GM21360 (cell line): ENCODE data around the gene CPNE4.
"Not testable (repeated sequence)": the region's sequence is repeated elsewhere in the genome, so short reads cannot be mapped to it uniquely, and the experiment has no call there.

Experiments
- ATAC-seq: cut with Tn5 transposase; IDR thresholded peaks from one replicate; pipeline ENCODE4 v1.9.1; 2021; ENCODE audit warnings: mild to moderate bottlenecking, moderate library complexity; ENCODE audit not compliant: unreplicated experiment

CPNE4 gene

DNA sequence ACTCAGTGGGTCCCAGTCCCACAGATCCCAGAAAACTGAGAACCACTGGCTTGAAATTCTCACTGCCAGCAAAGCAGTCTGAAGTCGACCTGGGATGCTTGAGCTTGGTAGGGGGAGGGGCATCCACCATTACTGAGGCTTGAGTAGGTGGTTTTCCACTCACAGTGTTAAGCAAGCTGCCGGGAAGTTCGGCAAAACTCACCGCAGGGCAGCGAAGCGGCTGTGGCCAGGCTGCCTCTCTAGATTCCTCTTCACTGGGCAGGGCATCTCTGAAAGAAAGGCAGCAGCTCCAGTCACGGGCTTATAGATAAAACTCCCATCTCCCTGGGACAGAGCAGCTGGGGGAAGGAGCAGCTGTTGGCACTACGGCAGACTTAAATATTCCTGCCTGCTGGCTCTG is 71.4 kb downstream of the CPNE4 start:
- not testable (repeated sequence) for ATAC-seq

DNA sequence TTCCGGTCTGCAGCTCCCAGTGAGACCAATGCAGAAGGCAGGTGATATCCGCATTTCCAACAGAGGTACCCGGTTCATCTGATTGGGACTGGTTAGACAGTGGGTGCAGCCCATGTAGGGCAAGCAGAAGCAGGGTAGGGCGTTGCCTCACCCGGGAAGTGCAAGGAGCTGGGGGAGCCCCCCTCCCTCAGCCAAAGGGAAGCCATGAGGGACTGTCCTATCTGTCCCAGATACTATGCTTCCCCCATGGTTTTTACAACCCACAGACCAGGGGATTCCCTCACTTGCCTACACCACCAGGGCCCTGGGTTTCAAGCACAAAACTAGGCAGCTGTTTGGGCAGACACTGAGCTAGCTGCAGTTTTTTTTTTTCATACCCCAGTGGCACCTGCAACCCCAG is 71.8 kb downstream of the CPNE4 start:
- no peak for ATAC-seq

DNA sequence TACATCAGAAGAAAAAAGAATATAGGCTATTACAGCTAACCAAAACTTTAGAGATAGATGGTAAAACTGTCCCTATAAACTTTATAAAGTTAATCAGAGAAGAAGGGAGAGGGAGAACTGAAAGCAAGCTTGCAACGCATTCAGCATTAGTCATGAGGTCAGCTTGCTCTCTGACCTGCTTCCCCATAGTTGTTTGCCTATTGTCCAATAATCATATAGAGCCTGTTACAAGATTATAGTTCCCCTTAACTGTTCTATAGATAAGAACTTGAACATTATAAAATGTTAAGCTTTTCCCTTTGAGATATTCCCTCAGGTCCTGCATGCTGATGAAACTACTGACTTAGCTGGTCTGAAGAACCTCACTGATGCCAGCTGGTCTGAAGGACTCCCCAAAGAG is 74.5 kb downstream of the CPNE4 start:
- no peak for ATAC-seq

DNA sequence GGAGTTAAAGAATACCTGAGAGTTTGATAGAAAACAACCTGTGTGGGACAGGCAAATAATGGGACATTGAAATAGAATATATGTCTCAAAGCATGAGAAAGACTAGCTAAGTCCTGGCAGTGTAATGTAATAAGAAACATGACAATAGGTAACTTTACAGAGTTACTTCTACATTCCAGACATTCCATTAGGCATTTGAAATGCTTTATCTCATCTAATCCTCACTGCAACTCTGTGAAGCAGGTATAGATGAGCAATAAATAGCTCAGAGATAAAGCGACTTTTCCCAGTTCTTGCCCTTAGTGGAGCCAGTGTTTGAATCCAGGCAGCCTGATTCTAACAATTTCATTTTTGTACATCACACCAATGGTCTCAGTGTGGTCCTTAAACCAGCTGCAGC is 76.8 kb downstream of the CPNE4 start:
- ATAC-seq: no peak

DNA sequence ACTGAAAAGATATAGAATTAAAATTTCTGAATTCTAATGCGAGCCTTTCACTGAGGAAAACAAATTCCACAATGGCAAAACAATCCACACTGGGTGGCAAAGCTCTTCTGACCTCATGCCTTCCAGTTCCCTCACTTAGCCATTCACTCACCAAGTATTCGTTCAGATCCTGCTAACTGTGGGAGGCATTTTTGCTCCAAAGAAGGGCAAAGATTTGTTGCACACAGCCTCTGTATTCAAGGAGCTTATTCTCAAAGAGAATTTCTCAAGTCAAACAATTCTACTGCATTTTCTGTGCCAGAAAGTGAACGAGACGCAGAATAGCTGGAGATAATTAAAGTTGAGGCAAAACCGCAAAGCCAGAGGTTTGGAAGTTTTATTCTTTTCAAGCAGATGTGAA is 77.3 kb downstream of the CPNE4 start:
- ATAC-seq: no peak

DNA sequence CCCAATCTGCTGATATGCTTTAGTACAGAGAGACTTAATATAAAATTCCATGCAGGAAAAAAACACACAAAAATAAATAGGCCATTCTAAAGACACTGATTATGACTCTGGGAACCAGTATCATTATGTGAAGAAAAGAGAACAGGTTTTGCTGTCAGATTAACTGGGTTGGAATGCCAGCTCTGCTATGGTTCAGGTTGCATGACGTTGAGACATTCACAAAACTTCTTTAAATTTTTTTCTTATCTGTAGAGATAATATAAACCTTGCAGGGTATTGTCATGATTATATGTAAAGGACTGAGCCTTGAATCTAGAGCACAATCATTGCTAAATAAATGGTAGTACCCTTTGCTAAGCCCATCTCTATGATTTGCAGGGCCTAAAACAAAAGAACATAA is 86.0 kb downstream of the CPNE4 start:
- ATAC-seq: no peak

DNA sequence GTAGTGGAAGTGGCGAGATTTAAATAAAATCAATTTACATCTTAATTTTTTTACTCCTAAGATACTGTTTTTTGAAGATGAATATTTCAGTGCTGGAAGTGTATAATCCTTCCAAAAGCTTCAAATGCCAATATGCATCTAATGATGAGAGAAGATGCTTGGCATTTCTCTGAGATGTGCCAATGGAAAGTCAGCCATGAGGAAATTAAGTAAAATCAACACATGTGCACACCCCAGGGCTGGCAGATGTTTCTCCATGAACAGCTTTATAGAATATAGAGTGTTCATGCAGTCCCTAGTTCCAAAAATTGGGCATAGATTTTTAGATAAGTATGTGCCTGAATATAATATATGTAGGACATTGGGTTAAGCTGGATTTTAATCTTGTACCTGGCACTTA is 90.1 kb downstream of the CPNE4 start:
- no peak for ATAC-seq

DNA sequence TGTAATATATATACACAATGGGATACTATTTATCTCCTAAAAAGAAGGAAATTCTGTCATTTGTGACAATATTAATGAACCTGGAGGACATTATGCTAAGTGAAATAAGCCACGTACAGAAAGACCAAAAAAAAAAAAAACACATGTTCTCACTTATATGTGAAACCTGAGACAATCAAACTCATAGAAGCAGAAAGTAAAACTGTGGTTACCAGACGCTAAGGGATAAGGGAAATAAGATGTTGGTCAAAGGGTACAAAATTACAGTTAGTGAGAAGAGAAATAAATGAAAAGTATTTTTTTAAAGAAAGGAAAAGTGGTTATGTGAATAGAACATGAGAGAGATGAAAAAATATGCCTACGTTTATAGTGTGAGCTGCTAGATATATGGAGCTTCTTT is 101.1 kb downstream of the CPNE4 start:
- no peak for ATAC-seq

DNA sequence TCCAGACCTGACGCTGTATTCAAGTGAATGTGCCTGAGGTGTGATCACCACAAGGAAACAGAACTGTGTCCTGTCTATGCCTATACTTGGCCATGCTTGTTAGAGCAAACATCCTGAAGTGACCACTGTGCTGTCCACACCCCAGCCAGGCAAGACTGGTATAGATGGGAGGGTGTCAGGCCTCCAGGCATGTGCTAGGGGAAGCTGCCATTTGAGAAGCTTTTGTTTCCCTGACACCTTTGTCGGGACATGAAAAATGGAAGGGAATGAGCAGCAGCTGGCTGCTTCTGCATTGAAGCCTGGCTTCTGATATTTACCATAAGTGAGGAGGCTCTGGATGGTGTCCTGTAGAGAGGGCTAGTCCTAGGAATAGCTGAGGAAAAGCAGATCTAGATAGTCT is 106.2 kb downstream of the CPNE4 start:
- ATAC-seq: no peak

DNA sequence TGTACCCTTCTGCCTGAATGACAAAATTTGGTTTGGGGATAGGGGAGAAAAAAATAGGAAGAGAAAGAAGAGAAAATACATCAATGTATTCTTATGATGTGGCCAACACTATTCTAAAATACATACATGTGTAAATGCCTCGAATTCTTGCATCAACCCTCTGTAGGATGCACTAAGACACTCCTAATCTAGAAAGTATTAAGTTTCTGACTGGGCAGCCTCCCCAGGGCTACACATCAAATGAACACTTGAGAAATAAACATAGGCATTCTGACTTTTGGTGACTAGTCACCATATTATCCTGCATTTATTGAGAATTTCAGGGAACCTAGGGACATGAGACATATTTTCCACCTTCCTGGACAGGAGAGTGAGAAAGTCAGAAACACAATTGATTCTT is 109.2 kb downstream of the CPNE4 start:
- no peak for ATAC-seq

DNA sequence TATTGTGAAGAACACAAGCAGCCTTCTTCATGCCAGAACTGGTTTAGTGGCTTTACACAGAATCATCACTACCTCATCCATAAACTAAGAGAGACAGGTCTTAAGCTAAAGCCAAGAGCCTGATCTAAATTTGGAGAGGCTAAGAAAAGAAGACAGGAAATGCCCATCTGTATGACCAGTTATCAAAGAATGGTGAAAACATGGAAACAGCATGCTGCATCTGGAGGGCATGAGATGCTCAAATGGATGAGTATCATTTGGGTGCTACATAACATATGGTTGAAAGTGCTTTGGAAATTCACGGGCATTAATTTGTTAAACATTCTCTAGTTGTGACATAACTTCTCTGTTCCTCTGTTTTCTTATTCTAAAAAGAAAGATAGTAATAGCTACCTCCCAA is 112.5 kb downstream of the CPNE4 start:
- no peak for ATAC-seq

DNA sequence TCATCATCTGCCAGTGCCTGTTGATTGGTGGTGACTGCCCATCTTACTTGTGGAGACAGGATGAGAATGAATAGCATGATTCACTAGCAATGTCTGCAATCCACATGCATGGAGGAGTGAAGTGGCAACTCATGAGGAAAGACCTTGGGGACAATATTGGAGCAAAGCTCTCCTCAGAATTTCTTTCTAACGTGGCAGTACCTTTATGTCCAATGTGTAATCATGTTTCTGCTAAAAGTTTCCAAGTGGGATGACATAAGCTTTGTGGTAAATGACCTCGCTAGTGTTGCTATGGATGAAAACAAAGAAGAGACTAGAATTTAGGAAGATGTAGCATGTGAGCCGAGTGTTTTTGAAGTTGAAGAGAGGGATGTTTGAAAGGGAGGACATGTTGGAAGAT is 117.8 kb downstream of the CPNE4 start:
- no peak for ATAC-seq

DNA sequence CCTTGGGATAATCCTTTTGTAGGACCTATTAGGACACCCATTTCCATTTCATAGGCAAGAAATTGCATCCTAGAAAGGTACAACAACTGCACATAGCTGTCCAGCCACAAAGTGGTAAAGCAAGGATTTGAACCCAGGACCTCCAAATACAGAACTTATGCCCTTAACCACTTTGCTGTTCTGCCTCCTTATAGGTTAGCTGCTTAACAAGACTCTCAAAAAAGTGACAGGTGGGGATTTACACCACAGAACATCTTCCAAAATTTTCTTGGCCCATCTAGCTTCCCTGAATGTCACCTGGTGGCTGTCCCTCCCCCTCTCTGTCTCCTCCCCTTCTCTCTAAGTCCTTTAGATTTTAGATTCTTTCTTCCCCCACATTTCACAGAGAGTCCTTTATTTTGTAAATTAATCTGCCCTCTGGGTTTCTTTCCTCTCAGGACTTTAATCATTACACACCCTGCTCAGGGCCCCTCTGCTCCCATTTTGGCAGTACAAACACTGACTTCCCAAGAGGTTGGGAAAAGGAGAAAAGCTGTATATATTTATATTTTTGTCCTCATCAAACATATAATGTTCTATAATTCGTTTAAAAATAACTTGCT is 120.6 kb downstream of the CPNE4 start:
- no peak for ATAC-seq

DNA sequence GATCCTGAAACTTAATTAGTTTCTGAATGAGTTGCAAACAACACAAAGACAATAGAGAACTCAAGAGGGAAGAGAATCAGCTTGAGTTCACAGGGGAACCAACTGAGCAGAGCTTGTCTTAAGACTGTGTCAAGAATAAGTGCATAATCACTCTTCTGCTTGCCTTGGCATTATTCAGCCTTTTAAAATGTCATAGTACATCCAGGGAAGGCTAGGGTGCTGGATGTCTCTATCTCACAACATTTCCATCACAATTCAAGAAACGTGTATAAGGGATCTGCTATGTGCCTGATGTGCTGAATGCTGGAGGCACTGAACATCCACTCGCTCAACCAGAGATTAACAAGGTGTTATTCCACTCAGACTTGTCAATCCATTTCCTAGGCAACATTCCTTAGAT is 122.6 kb downstream of the CPNE4 start:
- no peak for ATAC-seq

DNA sequence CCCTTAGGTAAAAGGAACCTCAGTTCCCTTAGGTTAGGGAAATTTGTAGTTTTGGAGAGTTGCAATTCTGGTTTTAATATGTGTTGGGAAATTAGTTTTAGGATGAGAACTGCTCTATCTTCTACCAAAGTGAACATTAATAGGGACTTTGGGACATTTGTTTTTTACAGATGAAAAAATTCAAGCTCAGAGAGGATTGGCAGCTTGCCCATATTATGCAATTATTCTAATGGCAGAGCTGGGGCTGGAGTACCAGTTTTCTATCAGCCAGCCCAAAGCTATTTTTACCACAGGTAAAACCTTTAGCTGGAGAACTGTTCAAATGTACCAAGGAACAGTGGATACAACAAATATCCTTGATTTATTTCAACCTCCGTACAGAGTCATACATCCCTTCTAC is 127.0 kb downstream of the CPNE4 start:
- ATAC-seq: no peak

DNA sequence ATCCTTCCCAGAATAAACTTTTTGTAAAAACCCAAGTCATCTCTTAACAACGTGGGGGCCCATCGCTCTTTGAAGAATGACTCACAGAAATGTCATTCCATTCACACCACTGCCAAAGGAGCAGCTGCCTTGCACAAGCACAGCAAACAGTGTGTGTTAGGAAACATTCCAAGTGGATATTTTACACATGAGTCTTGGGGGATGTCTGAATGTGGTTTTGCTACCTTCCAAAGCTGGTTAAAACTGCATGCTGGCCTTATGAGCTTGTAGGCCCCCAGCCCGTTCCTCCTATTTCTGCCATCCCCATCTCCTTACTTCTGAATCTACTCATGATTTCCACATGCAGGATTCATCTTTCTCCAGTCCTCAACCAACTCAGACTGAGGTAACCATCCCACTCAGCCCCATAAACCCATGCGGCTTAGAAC is 130.8 kb downstream of the CPNE4 start:
- ATAC-seq: no peak

DNA sequence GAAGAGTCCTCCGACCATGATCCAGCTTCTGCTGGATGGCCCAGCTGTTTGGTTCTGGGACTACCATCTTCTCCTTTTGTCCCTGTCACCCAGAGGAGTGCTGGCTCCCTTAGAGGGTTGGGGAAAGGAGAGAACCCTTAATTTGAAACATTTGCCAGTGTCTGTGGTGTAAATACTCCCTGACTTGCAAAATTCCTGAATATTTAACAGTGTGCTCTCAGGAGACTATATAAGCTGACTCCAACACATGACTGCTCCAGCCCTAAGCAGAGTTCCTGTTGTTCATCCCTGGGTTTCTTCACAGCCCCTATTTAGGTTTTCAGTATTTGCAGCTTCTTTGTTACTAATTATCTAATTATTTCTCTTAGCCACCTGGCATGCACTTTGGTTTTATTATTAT is 133.1 kb downstream of the CPNE4 start:
- ATAC-seq: no peak

DNA sequence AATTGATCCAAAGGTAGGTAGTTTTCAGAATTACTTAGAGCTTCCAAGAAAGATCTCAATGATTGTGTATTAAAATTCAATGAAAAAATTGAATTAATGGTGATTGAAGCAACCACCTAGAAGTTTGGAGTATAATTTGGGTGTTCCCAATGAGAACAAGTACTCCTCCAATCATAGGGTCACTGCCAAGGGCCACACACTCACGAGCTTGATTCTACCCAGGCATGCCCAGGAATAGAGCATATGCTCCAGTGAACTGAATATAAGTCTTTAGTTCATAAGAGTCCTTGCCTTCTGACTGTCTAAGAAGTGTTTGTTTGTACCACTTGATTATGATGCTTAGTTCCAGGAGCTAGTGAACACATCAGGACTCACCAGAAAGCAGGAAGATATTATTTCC is 133.9 kb downstream of the CPNE4 start:
- no peak for ATAC-seq

DNA sequence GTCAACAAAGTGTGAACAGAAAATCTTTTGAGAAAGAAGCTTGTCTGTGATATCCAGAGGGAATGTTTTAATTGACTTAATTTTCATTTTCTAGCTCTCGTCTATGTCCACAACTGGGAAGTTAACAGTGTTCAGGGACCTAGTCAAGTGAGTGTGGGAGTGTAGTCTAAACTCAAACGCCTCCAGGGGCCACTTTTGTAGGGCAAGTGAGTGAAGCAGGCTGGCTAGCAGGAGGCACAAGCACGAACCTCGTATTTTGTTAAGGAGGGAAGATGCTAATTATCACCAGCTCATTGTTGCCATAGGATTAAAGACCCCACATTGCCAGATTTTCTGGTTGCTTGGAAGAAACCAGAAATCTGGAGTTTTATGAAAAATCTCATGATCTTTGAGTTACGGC is 135.8 kb downstream of the CPNE4 start:
- ATAC-seq: no peak

DNA sequence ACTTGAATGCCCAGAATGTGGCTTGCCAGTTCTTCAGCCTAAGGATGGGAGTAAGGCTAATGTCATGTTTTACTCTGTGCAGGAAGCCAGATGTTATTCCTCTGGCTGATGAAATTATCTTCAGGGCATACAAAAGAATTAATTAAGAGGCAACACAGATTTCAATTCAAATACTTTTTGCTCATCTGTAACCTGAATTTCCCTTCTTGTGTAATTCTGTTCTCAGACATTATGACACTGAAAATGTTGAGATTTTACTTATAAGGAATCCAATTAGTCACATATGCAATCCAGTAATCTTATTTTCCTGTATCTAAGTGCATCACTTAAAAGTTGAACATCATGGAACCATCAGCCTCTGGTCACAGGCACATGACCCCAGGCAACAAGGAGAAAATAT is 136.5 kb downstream of the CPNE4 start:
- ATAC-seq: no peak

DNA sequence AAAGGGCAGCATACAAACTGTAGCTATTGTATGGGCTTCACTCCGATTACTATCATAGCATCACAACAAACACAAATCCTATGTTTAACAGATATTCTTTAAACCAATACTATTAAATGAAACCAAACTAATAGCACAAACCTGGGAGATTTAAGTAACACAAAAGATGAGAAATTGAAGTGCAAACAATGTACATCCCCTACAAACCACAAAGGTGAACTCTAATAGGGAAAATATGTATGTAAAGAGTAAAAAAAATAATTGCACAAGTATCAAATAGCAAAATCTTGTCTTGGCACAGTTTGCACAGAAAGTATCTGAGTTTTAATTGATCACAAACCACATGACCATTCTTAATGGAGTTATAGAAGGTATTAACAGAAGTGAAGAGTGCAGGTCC is 138.5 kb downstream of the CPNE4 start:
- ATAC-seq: no peak

DNA sequence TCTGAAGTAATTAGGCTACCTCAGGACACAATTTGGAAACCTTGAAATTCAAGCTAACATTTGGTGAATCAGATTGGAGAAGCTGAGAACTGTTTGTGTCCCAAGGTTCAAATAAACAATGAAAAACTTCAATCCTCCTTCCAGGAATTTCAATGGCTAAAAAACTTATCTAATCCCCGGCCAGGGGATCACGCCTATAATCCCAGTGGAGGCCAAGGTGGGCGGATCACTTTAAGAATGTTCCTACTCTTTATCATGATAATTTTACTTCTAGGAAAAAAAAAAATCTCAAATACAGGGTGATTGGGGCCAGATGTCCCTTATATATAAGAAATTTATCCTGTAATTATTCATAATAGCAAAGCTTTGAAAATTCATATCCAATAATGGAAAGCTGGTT is 139.0 kb downstream of the CPNE4 start:
- ATAC-seq: no peak

DNA sequence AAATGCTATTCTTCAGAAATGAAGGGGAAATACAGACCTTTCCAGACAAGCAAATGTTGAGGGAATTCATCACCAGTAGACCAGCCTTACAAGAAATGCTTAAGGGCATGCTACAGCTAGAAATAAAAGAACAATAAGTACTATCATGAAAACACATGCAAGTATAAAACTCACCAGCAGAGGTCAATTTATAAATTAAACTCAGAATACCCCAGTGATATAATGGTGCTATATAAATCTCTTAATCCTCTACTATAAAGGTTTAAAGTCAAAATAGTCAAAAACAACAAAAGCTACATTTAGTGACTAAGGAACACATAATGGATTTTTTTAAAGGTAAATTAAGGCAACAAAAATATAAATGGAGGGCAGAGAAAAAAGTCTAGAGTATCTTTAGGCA is 142.5 kb downstream of the CPNE4 start:
- no peak for ATAC-seq

DNA sequence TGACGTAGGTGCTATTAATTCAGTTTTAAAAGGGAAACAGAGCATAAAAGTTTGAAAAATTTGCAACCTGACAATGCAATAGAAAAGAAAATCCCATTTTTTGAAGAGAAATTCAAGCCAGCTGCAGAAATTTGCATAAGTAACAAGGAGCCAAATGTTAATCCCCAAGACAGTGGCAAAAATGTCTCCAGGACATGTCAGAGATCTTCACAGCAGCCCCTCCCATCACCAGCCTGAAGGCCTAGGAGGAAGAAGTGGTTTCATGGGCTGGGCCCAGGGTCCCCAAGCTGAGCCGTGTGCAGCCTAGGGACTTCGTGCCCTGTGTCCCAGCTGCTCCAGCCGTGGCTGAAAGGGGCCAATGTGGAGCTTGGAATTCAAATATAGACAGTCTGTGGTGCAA is 148.9 kb downstream of the CPNE4 start:
- not testable (repeated sequence) for ATAC-seq
